ENCODE data around the gene ANAPC10.

DNA sequence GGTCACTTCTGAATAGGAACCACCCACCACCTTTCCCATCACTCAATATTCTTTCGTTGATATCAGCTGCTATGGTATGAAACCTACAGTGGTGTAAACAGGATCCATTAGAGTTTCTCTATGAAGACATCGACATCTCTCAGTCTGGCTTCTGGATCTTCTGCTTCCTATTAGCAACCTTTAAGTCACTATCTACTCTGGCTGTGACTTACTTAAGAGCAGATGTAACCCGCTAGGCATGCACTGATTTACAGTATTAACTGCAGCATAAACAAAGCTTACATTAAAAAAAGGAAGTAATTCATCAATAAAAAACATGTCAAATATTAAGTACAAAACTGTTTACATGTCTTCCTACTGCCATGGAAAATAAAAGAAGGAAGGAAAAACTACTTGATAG is 96.4 kb downstream of the ANAPC10 start:
- TF ChIP-seq POLR2A (IDR thresholded peaks at IDR 0.05; ENCODE audit: low read length) (no peak), GATA1 (IDR thresholded peaks at IDR 0.05; ENCODE audit: low read depth, low read length) (no peak)

Data from erythroblast (primary cell).